ENCODE measurements around the gene SPIRE2. TPM values are rescaled to one million over a fixed set of nuclear protein-coding genes. Genes with fewer than 3 reads are reported as not detected.

Gene SPIRE2
- total and polyA plus RNA-seq, 2 of the 13 experiments (the other 11 are each of a cell fraction or from before 2014, with no cell fraction given) = 13.3 to 37.5 TPM

DNA sequence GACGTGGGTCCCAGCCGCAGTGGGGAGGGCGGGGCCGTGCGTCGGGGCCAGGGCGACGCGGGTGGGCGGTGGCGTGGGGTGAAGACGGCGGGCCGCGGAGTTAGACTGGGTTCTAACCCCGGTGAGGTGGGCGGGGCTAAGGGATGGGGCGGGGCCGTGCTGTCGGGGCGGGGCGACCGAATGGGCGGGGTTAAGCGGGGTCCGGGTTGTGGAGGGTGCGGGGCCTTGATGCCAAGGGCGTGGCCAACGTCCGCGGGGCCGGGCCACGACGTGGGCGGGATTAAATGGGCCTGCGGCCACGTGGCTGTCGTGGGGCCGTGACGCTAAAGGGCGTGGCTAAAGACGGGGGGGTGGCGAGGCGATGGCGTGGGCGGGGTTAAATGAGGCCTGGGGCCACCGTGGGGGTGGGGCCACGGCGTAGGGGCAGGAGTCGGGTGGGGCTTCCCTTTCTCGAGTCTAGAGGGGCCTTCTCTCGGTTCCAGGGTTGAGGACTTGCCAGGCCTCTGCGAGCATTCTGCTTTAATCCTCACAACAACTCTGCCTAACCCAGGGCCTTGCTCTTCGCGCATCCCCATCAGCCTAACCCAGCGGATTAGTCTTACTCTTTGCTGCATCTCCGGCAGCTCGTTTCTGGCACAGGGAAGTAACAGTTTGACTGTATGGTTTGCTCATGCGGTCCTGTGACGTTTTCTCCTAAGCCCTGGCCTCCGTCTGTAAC, 45.9 kb downstream of the SPIRE2 start (continued):
- TF ChIP-seq IRX3 (CRISPR knock-in tag; IDR thresholded peaks at IDR 0.05; ENCODE audit: borderline replicate concordance, low read depth) (0 out of 2 replicates have a peak, but pooled peaks have one; percentile 53), ARNT (IDR thresholded peaks at IDR 0.05) (no peak), RXRA (CRISPR knock-in tag; IDR thresholded peaks at IDR 0.05) (peak; percentile 32; the same call in 1 of the 2 replicates), POLR2AphosphoS5 (IDR thresholded peaks at IDR 0.05; ENCODE audit: low read depth, low read length) (no peak), NFKBIZ (CRISPR knock-in tag; IDR thresholded peaks at IDR 0.05) (no peak), ZBTB38 (CRISPR knock-in tag; IDR thresholded peaks at IDR 0.05) (peak; percentile 94; the same call in 1 of the 2 replicates), PITX1 (CRISPR knock-in tag; IDR thresholded peaks at IDR 0.05) (peak; percentile 60; the same call in 1 of the 2 replicates), TBL1XR1 (IDR thresholded peaks at IDR 0.05; ENCODE audit: borderline replicate concordance, low read length, partially characterized antibody) (no peak), ZNF782 (CRISPR knock-in tag; IDR thresholded peaks at IDR 0.05; ENCODE audit: borderline replicate concordance) (no peak), CC2D1A (CRISPR knock-in tag; IDR thresholded peaks at IDR 0.05) (no peak), SRSF4 (IDR thresholded peaks at IDR 0.05; ENCODE audit: low read depth, low read length, poor library complexity, severe bottlenecking) (no peak), SOX5 (CRISPR knock-in tag; IDR thresholded peaks at IDR 0.05; ENCODE audit: borderline replicate concordance) (peak; percentile 23; the same call in 1 of the 2 replicates), ZMYM2 (CRISPR knock-in tag; IDR thresholded peaks at IDR 0.05) (no peak), SETDB1 (CRISPR knock-in tag; IDR thresholded peaks at IDR 0.05; ENCODE audit: borderline replicate concordance) (no peak), NCOA2 (CRISPR knock-in tag; IDR thresholded peaks at IDR 0.05) (no peak), HOXA9 (CRISPR knock-in tag; IDR thresholded peaks at IDR 0.05; ENCODE audit: borderline replicate concordance) (no peak), ZFP62 (CRISPR knock-in tag; IDR thresholded peaks at IDR 0.05) (no peak), JUND (CRISPR knock-in tag; IDR thresholded peaks at IDR 0.05) (no peak), CHCHD3 (CRISPR knock-in tag; IDR thresholded peaks at IDR 0.05) (no peak), ELF4 (CRISPR knock-in tag; IDR thresholded peaks at IDR 0.05; ENCODE audit: borderline replicate concordance) (0 out of 2 replicates have a peak, but pooled peaks have one; percentile 47), ZNF768 (CRISPR knock-in tag; IDR thresholded peaks at IDR 0.05) (0 out of 2 replicates have a peak, but pooled peaks have one; percentile 12), ISX (CRISPR knock-in tag; conservative IDR thresholded peaks at IDR 0.05) (no peak)
- TF ChIP-seq, protein P1, sequence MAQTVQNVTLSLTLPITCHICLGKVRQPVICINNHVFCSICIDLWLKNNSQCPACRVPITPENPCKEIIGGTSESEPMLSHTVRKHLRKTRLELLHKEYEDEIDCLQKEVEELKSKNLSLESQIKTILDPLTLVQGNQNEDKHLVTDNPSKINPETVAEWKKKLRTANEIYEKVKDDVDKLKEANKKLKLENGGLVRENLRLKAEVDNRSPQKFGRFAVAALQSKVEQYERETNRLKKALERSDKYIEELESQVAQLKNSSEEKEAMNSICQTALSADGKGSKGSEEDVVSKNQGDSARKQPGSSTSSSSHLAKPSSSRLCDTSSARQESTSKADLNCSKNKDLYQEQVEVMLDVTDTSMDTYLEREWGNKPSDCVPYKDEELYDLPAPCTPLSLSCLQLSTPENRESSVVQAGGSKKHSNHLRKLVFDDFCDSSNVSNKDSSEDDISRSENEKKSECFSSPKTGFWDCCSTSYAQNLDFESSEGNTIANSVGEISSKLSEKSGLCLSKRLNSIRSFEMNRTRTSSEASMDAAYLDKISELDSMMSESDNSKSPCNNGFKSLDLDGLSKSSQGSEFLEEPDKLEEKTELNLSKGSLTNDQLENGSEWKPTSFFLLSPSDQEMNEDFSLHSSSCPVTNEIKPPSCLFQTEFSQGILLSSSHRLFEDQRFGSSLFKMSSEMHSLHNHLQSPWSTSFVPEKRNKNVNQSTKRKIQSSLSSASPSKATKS (CRISPR knock-in tag; IDR thresholded peaks at IDR 0.05) = no peak
- TF ChIP-seq, protein P2, sequence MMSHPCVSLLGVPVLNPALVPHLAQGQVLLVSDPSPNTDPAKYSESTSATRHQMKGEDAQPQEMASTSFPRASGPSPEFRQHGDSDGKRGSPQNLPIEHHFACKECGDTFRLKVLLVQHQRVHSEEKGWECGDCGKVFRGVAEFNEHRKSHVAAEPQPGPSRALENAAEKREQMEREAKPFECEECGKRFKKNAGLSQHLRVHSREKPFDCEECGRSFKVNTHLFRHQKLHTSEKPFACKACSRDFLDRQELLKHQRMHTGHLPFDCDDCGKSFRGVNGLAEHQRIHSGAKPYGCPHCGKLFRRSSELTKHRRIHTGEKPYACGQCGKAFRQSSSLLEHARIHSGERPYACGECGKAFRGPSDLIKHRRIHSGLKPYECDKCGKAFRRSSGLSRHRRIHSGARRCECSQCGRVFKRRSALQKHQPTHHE (CRISPR knock-in tag; IDR thresholded peaks at IDR 0.05; ENCODE audit: borderline replicate concordance) = 0 out of 2 replicates have a peak, but pooled peaks have one; percentile 2
- TF ChIP-seq, protein P3, sequence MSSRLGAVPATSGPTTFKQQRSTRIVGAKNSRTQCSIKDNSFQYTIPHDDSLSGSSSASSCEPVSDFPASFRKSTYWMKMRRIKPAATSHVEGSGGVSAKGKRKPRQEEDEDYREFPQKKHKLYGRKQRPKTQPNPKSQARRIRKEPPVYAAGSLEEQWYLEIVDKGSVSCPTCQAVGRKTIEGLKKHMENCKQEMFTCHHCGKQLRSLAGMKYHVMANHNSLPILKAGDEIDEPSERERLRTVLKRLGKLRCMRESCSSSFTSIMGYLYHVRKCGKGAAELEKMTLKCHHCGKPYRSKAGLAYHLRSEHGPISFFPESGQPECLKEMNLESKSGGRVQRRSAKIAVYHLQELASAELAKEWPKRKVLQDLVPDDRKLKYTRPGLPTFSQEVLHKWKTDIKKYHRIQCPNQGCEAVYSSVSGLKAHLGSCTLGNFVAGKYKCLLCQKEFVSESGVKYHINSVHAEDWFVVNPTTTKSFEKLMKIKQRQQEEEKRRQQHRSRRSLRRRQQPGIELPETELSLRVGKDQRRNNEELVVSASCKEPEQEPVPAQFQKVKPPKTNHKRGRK (CRISPR knock-in tag; IDR thresholded peaks at IDR 0.05) = no peak

All from HepG2 (cell line).